Measurements from ENCODE around the gene TTYH3. TPM values are rescaled to one million over a fixed set of nuclear protein-coding genes. Genes with fewer than 3 reads are reported as not detected.

TTYH3 gene
- total RNA-seq, 1 experiment from 2014 or later = 25.0 TPM

DNA sequence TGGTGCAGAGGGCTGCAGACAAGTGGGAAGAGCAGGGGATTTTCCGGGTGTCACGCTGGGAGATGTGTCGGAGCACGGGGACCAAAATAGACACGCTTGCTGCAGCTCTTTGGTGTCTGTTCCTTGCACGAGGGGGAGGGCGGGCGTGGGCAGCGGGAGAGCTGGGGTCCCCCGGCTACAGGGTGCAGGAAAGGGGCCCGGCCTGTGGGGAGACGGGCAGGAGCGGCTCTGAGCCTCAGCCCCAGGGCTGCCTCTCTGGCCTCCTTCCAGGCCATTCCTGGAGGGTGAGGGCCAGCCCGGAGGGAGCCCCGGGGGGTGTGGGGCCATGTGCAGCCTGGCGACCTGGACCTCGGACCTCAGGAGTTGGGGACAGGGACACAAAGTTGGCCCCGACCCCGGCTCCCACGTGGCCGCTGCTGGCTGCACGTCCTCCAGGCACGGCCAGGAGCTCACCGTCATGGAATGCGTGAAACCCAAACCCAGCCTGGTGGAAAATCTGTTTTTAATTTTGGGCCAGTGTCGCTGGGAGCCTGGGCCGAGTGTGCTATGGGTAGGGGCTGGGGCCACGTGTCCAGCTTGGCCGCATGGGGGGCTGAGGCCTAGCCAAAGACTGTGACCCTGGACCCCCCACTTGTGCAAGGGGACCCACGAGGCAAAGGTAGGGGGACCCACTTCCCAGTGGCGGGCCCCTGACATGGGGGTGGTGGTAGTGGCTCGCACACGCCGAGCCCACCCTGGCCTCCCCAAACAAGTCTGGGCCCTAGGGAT lies 6.6 kb downstream of the TTYH3 start:
- H3K27me3 ChIP-seq (ENCODE audit: low read length) = no peaks in the 10 kb centered on the region
- no TSS peak for BruUV-seq (replicated peaks)
- ChIA-PET POLR2A (ENCODE audit: unreplicated experiment) (interaction anchor here (0.6 kb wide), 1 partner anchor 372 kb away, joined by 5 read pairs; no protein-coding TSS in a partner anchor), CTCF (no interaction called here)
- ATAC-seq (no peak), DNase-seq (no peak)
- H3K27ac ChIP-seq (ENCODE audit: low read length) = no peak overlapping the region
- H3K4me1 ChIP-seq (ENCODE audit: insufficient read depth, low read length) = peaks cover 9% of the 10 kb centered on the region
- H3K9ac ChIP-seq (ENCODE audit: low read length) = no peak overlapping the region
- intact Hi-C loops (cut with micrococcal nuclease) = no loop called here
- H3K36me3 ChIP-seq (ENCODE audit: low read depth, low read length) = no peaks in the 10 kb centered on the region
- H3K9me2 ChIP-seq (replicated peaks; ENCODE audit: low read length) = no peaks in the 10 kb centered on the region
- H4K20me1 ChIP-seq (ENCODE audit: low read length) = peaks cover 13% of the 10 kb centered on the region; the same call in 1 of the 2 replicates
- H2AFZ ChIP-seq (ENCODE audit: low read length) = no peak overlapping the region
- H3K9me3 ChIP-seq (ENCODE audit: low read length) = no peaks in the 10 kb centered on the region
- no peak overlapping the region for H3K4me3 ChIP-seq (ENCODE audit: low read length)
- H3F3A ChIP-seq (ENCODE audit: low read length, unreplicated experiment) = no peaks in the 10 kb centered on the region
- TF ChIP-seq EZH2 (IDR thresholded peaks at IDR 0.05; ENCODE audit: low read length, unreplicated experiment) = no peak
- TF ChIP-seq CTCF (conservative IDR thresholded peaks at IDR 0.05; ENCODE audit: low read depth, low read length) = no peak
- no peak for TF ChIP-seq EZH2phosphoT487 (IDR thresholded peaks at IDR 0.05; ENCODE audit: borderline replicate concordance, low read length)
- no peak overlapping the region for H3K4me2 ChIP-seq (ENCODE audit: low read length)
- peaks cover 44% of the 10 kb centered on the region for H3K79me2 ChIP-seq (ENCODE audit: low read length)

DNA sequence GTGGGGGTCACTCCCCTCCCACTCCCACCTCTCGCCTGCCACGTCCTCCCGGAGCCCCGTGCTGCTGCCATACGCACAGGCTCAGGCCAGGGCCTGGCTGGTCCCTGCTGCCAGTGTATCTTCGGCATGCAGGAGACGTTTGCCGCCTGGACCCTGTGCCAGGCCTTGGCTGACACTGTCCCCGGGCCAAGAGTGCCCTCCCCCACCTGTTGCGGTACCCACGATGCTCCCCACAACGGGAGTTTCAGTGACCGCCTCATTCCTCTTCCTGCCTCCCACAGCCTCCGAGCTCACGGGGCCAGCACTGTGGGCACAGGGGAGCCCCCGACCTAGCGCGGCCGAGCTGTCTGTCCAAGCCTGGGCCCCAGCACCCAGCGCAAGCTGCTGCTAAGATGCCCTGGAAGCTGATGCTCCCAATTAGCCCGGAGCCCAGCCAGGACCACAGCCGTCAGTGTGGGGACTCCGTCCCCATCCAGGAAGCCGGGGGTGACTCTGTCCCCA lies 7.4 kb downstream of the TTYH3 start:
- CTCF ChIA-PET = no interaction called here
- no peak overlapping the region for H3K4me2 ChIP-seq (ENCODE audit: low read length)
- intact Hi-C loops (cut with micrococcal nuclease) = no loop called here
- peaks cover 37% of the 10 kb centered on the region for H3K79me2 ChIP-seq (ENCODE audit: low read length)
- no peak overlapping the region for H3K9ac ChIP-seq (ENCODE audit: low read length)
- no peaks in the 10 kb centered on the region for H3K27me3 ChIP-seq (ENCODE audit: low read length)
- no peak overlapping the region for H2AFZ ChIP-seq (ENCODE audit: low read length)
- no peak for DNase-seq
- no peaks in the 10 kb centered on the region for H3K9me2 ChIP-seq (replicated peaks; ENCODE audit: low read length)
- no peak for ATAC-seq
- H4K20me1 ChIP-seq (ENCODE audit: low read length) = peaks cover 13% of the 10 kb centered on the region; the same call in 1 of the 2 replicates
- no peaks in the 10 kb centered on the region for H3F3A ChIP-seq (ENCODE audit: low read length, unreplicated experiment)
- H3K36me3 ChIP-seq (ENCODE audit: low read depth, low read length) = no peaks in the 10 kb centered on the region
- BruUV-seq (replicated peaks) = no TSS peak
- POLR2A ChIA-PET (ENCODE audit: unreplicated experiment) = no interaction called here
- H3K4me1 ChIP-seq (ENCODE audit: insufficient read depth, low read length) = peaks cover under 1% of the 10 kb centered on the region; the same call in 1 of the 2 replicates
- TF ChIP-seq EZH2phosphoT487 (IDR thresholded peaks at IDR 0.05; ENCODE audit: borderline replicate concordance, low read length) (no peak), CTCF (conservative IDR thresholded peaks at IDR 0.05; ENCODE audit: low read depth, low read length) (no peak), EZH2 (IDR thresholded peaks at IDR 0.05; ENCODE audit: low read length, unreplicated experiment) (no peak)
- H3K27ac ChIP-seq (ENCODE audit: low read length) = no peak overlapping the region
- H3K9me3 ChIP-seq (ENCODE audit: low read length) = no peaks in the 10 kb centered on the region
- no peak overlapping the region for H3K4me3 ChIP-seq (ENCODE audit: low read length)
